GM12892 (cell line): ENCODE data around the gene NSD2.

Experiments used
- POLR2A ChIP-seq: IDR thresholded peaks from 2 replicates; pipeline ENCODE4 v1.6.1; 2011; ENCODE audit warnings: low read depth, low read length, control low read depth
- POLR2AphosphoS5 ChIP-seq: IDR thresholded peaks from 2 replicates; pipeline ENCODE4 v1.6.1; 2011; ENCODE audit warnings: low read depth, low read length, control low read depth
- TAF1 ChIP-seq: IDR thresholded peaks from 2 replicates; pipeline ENCODE4 v1.6.1; 2011; ENCODE audit warnings: low read depth, mild to moderate bottlenecking, control low read depth, low read length, borderline replicate concordance

DNA sequence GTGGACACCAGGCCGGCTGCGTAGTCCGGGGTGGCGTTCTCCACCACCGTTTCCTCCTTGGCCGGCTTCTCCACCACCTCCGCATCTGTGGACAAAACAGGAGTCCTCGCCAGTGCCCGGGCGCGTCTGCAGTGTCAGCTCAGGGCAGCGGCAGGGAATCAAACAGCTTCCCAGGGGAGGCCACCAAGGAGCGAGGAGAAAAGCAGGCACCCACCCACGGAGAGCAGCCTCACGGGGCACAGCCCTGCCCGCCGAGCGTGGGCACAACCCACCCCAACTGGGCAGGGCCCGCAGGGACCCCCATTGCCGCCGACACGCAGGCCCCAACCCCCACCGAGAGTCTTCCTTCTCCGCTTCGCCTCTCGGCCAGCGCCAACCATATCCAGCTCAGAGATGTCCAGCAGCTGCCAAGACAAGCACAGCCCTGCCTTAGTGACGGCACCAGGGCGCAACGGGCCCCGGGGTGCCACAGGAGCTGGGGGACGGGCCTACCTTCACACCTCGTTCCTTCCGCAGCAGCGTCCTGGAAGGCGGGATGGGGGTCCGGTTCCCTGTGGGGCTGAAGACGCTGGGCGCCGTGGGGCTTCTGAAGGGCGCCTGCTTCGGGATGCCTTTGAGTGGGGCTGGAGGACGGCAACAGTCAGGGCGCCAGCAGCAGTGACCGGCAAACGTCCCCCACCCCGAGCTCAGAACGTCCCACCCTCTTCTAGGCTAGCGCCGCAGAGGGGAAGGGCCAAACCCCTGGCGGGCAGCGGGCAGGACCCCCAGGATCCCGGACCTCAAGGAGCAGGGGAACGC is 114.8 kb downstream of the NSD2 start:
- TF ChIP-seq POLR2A (no peak), TAF1 (no peak), POLR2AphosphoS5 (no peak)
